Ramos (cell line): ENCODE measurements around the gene SURF4.

Source experiments
- in situ Hi-C: fragments of 300-500 bp; cut with MboI; formaldehyde crosslinking; loops from one replicate; pipeline ENCODE4 v1.14.3; 2022; ENCODE audit warnings: low sequenced_read_pairs; ENCODE audit not compliant: unreplicated experiment

The SURF4 gene

DNA sequence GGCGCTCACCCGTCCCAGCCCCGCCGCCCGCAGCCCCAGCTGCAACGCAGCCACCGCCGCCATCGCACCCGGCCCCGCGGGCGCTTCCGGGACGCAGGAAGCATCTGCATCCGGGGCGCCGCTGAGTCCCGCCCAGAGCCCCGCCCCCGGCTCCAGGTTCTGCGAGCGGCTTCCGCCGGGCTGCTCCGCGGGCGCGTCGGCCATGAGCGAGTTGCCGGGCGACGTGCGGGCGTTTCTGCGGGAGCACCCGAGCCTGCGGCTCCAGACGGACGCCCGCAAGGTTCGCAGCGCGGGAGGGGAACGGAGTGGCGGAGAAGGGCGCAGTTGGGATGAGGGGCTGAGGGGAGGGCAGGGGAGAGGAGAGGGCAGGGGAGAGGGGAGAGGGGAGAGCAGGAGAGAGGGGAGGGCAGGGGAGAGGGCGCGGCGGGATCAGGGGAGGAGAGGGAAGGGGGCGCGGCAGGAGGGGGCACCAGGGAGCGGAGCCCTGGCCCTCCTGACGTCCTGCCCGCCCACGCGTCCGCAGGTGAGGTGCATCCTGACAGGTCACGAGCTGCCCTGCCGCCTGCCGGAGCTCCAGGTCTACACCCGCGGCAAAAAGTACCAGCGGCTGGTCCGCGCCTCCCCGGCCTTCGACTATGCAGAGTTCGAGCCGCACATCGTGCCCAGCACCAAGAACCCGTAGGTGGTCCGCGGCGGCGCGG, 19.3 kb downstream of the SURF4 start, which contains the start of the genes SURF1 and SURF2:
Gene SURF1, minus strand, starts transcription at position 97 of the 701 bp plus-strand sequence. Its CDS starts 34 bp downstream, at position 63.
Gene SURF2, plus strand, starts transcription at position 160 of the 701 bp plus-strand sequence. Its CDS starts 43 bp downstream, at position 203.
- in situ Hi-C loops: no loop called here

DNA sequence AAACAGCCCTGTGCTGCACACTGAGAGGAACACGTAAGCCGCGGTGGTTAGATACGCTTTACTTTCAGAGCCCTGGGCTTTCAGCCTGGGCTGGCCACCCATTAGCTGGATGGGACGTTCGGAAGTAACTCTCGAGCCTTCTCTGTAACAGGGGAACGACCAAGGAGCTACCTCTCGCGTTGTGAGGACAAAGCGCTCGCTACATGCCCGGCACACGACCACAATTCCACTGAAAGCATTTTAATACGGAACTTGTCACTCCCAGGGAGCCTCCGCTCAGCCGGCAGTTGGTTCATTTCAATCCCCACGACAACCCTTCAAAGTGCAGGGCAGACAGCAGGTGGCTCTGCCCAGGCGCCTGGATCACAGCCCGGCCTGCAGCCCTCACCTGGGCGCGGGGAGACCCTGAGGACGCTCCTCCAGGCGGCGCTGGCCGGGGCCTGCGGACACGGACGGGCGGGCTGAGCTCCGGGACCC, 19.9 kb downstream of the SURF4 start:
- in situ Hi-C loops: no loop called here

DNA sequence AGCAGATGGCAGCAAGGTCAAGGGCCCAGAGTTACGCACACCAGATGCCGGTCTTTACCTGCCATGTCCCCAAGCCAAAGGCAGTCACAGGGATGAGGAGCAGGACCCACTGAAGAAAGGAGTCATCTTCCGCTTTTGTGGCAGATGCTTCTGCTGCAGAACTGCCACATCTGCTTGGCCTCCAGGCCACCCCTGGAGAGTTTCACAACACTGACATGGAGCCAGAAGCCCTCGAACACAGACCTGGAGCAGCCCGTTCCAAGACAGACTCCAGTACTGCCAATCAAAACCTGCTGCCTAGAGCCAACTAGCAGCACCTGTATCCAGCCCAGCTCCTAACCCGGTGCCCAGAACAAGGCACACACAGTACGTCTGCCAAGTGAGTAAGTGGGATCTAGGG, 21.1 kb downstream of the SURF4 start:
- in situ Hi-C loops: no loop called here

DNA sequence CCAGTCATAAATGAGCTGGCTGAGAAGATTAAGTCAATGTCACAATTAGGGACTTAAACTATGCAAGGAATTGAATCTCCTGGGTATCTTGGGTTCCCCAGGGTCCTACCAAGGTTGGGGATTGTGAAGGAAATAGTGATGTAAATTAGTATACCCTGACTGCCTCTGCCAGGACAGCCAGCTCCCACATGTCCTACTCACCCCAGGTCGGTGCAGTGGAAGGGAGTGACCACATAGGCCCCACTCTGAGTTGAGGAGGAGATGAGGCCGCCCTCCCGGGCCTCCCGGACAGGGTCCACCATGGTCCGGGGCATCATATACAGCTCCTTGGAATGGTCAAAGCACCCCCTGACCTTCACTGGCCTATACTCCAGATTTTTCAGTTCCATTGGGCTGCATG, 22.3 kb downstream of the SURF4 start:
- in situ Hi-C loops: no loop called here

DNA sequence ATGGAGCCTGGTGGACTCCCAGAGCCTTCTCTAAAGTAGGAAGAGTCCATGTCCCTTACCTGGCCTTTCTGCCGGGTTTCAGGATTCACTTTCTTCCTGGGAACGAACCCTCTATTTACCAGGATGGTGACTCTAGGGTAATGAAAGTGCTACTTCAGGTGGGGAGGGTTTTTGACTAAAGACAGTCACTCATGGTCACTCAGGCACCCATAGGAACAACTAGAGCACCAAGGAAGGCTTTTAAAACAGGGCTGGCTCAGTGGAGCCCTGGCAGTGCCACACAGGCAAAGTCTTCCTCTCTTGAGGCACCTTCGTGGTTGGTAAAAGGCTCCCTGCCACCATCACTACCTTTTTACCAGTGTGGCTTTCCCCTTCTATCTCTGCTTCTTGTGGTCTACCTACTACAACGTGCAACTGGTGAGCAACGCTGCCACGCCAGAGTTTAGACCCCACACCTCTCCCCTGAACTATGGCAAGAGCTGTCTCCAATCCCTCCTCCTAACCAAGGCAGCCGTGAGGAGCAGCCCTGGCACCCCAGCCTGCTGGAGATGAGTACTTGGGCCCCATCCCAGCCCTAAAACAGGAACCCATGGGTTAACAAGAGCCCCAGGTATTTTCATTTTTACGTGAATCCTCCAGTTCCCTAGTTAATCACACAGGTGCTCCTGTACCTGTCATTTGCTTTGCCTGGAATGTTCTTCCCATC, 23.1 kb downstream of the SURF4 start:
- in situ Hi-C loops: no loop called here

DNA sequence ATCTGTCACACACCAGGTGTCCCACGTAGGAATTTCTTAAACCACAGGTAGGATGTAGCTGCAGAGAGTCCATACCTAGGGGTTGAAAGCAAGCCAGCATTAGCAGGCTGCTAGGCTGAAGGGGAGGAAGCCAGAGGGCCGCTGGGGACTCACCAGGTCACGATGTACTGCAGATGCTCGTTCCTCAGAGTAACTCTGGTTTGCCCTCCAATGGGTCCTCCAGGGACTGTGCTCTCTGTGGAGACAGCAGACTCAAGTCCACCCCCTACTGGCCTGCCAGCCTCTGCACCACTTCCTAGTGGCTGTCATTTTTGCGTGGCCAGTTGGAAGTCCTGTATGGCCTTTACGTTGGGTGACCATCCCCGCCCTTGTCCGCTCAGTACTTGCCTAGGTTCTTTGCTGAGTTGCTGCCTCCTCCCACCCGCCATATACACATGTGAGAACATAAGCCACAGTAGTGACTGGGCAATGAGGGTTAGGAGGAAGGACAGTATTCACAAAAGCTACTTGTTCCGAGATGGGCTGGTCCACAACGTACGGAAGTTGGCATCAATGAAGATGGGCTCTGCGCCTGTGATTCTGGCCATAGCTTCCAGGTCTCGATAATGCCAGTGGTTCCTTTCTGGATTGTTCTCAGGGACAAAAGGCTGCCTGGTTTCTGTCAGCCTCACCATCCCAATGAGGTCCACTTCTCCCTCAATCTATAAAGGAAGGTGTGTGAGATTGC, 23.8 kb downstream of the SURF4 start:
- in situ Hi-C loops: no loop called here

DNA sequence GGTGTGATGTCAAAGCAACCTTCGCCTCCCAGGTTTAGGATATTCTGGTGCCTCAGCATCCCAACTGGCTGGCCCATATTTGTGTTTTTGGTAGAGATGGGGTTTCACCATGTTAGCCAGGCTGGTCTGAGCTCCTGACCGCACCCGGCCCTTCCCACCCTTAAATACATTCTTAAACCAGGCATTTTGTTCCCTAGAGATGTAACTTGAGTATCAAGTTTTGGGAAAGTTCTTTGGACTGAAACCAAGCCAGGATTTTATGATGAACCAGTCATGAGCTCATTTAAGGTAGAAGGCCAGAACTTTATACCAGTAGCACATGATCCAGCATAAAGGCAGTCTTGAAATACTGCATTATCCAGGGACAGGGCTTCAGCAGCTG, 24.3 kb downstream of the SURF4 start:
- in situ Hi-C loops: no loop called here

DNA sequence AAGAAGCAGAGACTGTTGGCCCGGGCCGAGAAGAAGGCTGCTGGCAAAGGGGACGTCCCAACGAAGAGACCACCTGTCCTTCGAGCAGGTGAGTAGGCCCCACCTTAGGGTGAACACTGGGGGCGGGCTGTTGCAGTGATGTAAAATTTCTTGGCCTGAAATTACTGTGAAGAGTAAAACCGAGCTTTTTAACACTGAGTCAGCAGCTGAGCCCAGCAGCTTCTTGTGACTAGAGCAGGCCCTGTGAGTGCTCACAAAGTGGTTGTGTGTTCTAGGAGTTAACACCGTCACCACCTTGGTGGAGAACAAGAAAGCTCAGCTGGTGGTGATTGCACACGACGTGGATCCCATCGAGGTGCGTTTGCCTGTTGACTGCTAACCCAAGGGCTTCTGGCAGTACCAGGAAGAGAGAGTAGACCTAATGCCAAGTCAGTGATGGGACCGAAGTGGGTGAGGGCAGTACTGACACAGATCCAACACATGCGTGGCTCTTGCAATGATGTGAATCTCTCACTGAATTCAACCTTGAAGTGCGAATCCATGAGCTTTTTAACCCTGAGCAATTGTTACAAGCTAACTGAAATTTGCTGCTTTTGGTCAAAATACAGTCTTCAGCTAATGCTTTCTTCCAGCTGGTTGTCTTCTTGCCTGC, 25.8 kb downstream of the SURF4 start:
- in situ Hi-C loops: no loop called here

DNA sequence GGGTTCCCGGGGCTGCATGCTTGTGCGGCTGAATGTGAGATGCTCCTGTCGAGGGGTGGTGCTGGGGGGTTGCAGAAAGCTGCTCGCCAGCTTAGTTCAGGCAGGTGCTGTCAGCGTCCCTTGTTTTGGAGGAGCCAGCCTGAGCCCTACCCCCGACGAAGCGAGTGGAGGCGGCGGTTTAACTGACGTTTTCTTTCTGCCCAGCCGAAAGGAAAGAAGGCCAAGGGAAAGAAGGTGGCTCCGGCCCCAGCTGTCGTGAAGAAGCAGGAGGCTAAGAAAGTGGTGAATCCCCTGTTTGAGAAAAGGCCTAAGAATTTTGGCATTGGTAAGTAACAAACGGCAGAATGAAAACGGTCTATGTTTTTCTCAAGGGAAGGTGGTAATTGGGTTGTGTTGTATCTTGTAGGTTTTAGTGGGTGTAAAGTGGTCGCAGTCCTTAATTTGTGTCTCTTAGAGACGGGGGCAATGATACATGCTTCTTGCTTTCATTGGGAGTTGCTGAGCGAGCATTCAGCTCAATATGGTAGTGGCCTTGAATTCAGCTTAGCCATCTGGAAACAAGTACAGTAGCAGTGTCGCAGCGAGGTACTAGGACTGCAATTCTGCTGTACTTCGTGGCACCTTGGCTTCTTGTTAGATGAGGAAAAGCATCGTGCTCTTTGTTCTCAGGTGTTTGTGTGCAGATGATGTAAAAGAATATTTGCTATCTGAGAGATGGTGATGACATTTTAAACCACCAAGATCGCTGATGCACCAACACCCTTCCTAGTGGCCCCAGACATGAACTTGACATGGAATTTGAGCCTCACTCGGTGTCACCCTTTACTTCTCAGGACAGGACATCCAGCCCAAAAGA, 26.9 kb downstream of the SURF4 start:
- in situ Hi-C loops: no loop called here

DNA sequence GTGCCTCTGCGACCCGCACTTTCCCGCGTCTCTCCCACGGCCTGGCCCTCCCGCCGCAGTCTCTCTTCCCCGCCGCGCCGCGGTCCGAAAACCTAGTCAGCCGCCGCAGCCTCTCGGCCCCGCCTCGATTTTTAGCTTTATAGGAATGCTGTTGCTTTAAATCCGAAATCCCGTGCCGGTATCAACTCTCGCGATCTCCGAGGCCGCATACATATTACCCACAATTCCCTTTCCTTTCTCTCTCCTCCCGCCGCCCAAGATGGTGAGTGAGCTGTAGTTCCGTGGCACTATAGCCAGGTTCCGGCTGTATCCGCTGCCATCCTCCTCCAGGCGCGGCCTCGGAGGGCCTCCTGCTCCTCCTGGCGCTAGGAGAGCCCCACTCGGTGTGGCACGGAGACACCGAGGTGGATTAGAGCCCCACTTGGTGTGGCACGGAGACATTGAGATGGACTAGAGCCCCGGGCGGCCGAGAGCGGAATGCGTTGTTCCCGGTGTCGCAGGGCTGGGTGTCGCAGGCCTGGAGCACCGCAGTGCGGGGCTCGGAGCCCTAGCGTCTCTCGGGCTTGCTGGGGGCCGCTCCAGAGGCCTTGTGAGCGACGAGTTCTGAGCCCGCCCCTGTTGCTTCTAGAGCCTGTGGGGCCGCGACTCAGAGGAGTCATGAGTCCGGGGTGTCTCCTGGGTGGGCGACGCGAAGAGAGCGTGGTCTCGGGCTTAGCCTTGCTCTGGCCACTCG, 27.7 kb downstream of the SURF4 start, which contains the start of the genes MED22 and RPL7A:
Gene MED22, minus strand, starts transcription at position 147 of the 733 bp plus-strand sequence. CDS start 1,469 bp downstream, outside the sequence.
Gene RPL7A, plus strand, starts transcription at position 234 of the 733 bp plus-strand sequence. Its CDS starts 26 bp downstream, at position 260.
- in situ Hi-C loops: no loop called here

DNA sequence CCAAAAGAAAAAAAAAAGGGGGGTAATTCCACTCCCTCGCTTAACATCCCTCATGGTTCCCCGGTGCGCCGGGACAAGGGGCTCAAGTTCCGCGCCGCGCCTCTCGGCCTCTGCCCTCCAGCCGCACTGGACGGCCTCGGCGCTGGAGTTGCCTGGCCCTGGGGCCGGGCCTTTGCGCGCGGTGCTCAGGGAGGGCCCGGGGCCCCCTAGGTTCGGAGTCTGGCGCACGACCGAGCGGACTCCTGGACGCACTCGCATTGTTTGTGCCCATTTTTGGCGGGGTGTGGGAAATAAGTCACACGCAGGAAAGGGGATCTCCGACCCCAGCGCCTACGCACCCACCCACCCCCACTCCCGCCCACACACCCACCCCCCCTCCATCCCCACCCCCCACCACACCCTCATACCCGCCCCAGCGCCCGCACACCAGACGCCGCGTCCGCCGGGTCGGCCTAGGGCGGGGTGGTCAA, 28.3 kb downstream of the SURF4 start:
- in situ Hi-C loops: no loop called here

DNA sequence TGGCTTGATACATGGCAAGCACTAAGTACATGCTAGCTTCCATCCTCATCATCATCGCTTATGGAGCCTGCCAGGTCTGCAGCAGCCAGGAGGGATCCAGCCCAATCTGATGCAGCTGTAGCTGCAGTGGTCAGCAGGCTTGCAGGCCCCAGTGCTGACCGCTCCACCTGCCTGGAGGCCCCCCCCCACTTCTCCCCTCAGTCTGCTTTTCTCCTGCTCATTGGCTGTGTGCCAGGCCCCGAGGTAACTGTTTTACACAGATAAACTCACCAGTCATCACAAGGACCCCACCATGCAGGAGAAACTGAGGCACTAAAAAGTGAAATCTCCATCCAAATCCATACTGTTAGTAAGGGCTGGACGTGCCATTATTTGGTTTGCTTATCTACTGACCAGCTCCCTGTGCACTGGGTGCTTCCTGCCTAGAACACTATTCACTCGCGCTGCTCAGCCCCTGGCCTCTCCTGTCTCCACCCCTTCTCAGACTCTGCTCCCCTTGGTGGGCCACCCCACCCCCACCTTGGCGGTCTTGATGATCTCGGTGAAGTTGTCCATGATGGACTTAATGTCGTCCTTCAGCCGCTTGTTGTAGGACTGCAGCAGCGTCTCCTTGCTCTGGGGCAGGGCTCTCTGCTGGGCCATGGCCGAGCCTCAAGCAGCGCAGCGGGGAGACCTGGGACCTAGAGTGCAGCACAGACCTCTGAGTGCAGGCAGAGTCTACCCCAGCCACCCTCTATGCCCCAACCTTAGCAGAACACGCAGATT, 29.7 kb downstream of the SURF4 start:
- in situ Hi-C loops: no loop called here

DNA sequence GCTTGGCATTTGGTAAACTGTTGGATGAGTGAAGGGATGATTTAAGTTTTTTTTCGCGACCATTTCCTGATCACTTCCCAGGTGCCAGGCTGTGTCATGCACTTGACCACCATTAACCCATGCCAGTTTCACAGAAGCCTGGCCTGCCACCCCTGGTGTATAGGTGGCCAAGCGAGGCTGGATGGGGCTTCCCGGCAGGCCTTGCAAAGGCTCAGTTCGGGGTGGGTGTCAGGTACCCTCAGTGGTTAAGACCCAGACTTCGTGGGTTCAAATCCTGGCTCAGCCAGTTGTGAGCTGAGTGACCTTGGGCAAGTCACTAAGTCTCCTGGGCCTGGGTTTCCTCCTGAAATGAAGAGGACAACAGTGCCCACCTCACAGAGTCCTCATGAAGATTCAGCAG, 30.3 kb downstream of the SURF4 start:
- in situ Hi-C loops: no loop called here

DNA sequence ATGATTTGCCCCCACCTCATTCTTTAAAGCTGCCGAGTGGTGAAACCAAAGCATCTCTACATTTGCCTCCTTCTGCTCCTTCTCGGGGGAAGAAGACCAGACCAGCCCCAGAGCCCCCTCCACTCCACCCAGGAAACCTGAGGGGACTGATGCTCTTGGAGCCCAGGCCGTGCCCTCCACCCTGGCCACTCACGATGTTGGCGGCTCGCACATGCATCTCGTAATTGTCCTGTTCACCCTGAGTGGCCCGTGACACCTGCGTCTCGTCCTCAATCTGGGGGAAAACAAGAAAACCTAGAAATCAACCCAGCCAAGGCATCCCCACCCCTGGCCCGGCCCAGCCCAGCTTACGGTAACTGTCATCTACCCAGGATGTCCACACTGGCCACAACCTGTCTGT, 30.9 kb downstream of the SURF4 start:
- in situ Hi-C loops: no loop called here

DNA sequence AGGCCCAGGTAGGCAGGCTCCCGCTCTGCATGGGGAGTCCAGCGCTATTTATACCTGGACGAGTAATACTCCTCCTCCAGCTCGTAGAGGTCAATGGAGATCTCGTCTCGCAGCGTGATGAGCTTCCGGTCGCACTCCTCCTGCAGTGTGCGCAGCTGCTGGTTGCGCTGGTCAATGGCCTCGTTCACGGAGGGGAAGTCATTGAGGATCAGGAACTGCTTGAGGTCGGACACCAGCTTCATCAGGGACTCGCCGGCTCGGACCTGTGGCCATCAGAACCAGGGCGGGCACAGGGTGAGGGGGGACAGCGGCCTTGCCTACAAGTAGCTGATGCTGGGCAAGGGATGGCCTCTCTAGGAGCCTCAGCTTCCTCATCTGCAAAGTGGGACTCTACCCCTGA, 31.8 kb downstream of the SURF4 start:
- in situ Hi-C loops: no loop called here

DNA sequence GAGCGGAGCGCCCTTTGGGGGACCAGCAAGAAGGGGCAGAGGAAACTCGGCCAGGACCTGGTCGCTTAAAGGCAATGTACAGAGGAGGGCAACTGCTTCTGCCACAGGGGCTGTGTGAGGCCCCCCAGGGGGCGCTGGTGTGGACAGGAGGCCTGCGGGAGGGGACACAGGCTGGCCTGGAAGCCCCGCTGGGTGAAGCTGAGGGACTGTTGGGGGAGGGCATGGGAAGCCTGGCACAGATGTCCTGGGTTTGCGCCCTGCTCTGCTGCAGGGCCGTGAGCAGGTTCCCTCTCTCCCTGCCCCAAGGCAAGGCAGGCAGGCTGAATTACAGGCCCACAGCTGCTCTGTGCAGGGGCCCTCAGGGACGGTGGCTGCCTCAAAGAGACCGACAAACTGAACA, 33.3 kb downstream of the SURF4 start:
- in situ Hi-C loops: no loop called here

DNA sequence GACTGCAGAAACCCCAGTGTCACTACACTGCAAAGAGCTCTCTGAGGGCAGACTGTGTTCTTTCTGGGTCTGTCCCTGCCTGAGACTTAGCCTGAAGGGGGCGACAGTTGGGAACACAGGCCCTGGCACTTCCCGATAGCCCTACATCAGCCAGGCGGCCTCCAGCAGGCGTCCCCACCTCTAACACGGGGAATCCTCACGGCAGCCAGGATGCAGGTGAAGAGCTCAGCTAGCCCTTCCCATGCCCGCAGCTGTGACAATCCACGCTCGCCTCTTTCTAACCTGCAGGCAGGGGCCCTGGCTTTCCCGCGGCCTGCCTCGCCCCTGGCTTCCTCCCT, 33.8 kb downstream of the SURF4 start:
- in situ Hi-C loops: no loop called here
